IMR-90 (cell line): ENCODE results near the gene PLXNA1. TPM values are rescaled to one million over a fixed set of nuclear protein-coding genes. Genes with fewer than 3 reads are reported as not detected.

ENCODE experiments used
- ATAC-seq: fragments of 200-7000 bp; cut with Tn5 transposase; 2 replicates; pipeline ENCODE4 v1.9.1; 2020; ENCODE audit warnings: low read depth, mild to moderate bottlenecking, moderate library complexity
- BruUV-seq: library from RNA; stranded (reverse); fragments of 400-500 nt; replicated peaks from 2 replicates; lab custom pipeline; 2021; lab: Mats Ljungman, UMichigan
- CTCF ChIA-PET: fragments of 300-600 bp; formaldehyde crosslinking; extraction: SDS; loops from one replicate; lab custom pipeline; 2021; ENCODE audit warnings: antibody characterized with exemption; lab: Yijun Ruan, JAX
- POLR2A ChIA-PET: fragments of 300-600 bp; sonication (Branson Sonifier 250); formaldehyde crosslinking; loops from one replicate; lab custom pipeline; 2022; ENCODE audit warnings: antibody characterized with exemption; ENCODE audit not compliant: unreplicated experiment; lab: Charles Lee
- DNase-seq: peaks from one replicate; pipeline ENCODE4 v3.0.0; 2013
- H2AFZ ChIP-seq: replicated peaks from 2 replicates; pipeline ENCODE3; 2013; ENCODE audit warnings: low read length, mild to moderate bottlenecking; ENCODE audit not compliant: poor library complexity
- H2AK5ac ChIP-seq: 2 replicates; pipeline ENCODE4 v1.6.1; 2013; ENCODE audit warnings: low read depth, low read length, inconsistent platforms
- H2AK9ac ChIP-seq: replicated peaks from 2 replicates; pipeline ENCODE3; 2013; ENCODE audit warnings: mild to moderate bottlenecking, low read depth, low read length, moderate library complexity; ENCODE audit not compliant: poor library complexity
- H2BK120ac ChIP-seq: 2 replicates; pipeline ENCODE4 v1.6.1; 2013; ENCODE audit warnings: low read depth, low read length, inconsistent platforms
- H2BK15ac ChIP-seq: 3 replicates; pipeline ENCODE4 v1.6.1; 2013; ENCODE audit warnings: low read depth, low read length, inconsistent platforms
- H2BK20ac ChIP-seq: 2 replicates; pipeline ENCODE4 v1.6.1; 2013; ENCODE audit warnings: low read depth, mild to moderate bottlenecking, inconsistent platforms, low read length, moderate library complexity
- H2BK5ac ChIP-seq: 2 replicates; pipeline ENCODE4 v1.6.1; 2013; ENCODE audit warnings: mild to moderate bottlenecking, low read depth, low read length, inconsistent platforms; ENCODE audit not compliant: poor library complexity, severe bottlenecking
- H3K14ac ChIP-seq: replicated peaks from 2 replicates; pipeline ENCODE4 v1.6.1; 2013; ENCODE audit warnings: low read depth, low read length, inconsistent platforms
- H3K18ac ChIP-seq: 2 replicates; pipeline ENCODE4 v1.6.1; 2013; ENCODE audit warnings: low read depth, low read length, control low read depth
- H3K23ac ChIP-seq: 2 replicates; pipeline ENCODE4 v1.6.1; 2013; ENCODE audit warnings: low read depth, low read length, inconsistent platforms
- H3K27ac ChIP-seq: 2 replicates; pipeline ENCODE4 v1.5.1; 2013; ENCODE audit warnings: mild to moderate bottlenecking, control low read depth, low read length; ENCODE audit not compliant: insufficient read depth
- H3K27me3 ChIP-seq: 2 replicates; pipeline ENCODE4 v1.6.1; 2013; ENCODE audit warnings: low read length; ENCODE audit not compliant: control insufficient read depth, insufficient read depth
- H3K36me3 ChIP-seq: 2 replicates; pipeline ENCODE4 v1.6.1; 2013; ENCODE audit warnings: low read length, mixed read lengths; ENCODE audit not compliant: control insufficient read depth, insufficient read depth
- H3K4ac ChIP-seq: 2 replicates; pipeline ENCODE4 v1.6.1; 2013; ENCODE audit warnings: low read depth, low read length, inconsistent platforms
- H3K4me1 ChIP-seq: 2 replicates; pipeline ENCODE4 v1.6.1; 2013; ENCODE audit warnings: low read length, mixed read lengths; ENCODE audit not compliant: control insufficient read depth, insufficient read depth
- H3K4me2 ChIP-seq: 2 replicates; pipeline ENCODE4 v1.6.1; 2013; ENCODE audit warnings: low read depth, mild to moderate bottlenecking, control low read depth, low read length, moderate library complexity
- H3K4me3 ChIP-seq: 2 replicates; pipeline ENCODE4 v1.5.1; 2013; ENCODE audit warnings: low read depth, mild to moderate bottlenecking, control low read depth, low read length, moderate library complexity; ENCODE audit not compliant: insufficient read depth
- H3K56ac ChIP-seq: 2 replicates; pipeline ENCODE4 v1.6.1; 2013; ENCODE audit warnings: low read length, inconsistent platforms; ENCODE audit not compliant: insufficient read depth; ENCODE audit errors: extremely low read depth
- H3K79me1 ChIP-seq, 2 experiments: 2 replicates each; pipeline ENCODE4 v1.6.1; 2013; ENCODE audit warnings: low read length in 2 of 2, inconsistent platforms in 1 of 2, low read depth in 1 of 2
- H3K9ac ChIP-seq: 2 replicates; pipeline ENCODE4 v1.6.1; 2013; ENCODE audit warnings: low read depth, low read length, control low read depth
- H3K9me1 ChIP-seq: 2 replicates; pipeline ENCODE4 v1.6.1; 2013; ENCODE audit warnings: low read length, inconsistent platforms; ENCODE audit not compliant: insufficient read depth
- H3K9me3 ChIP-seq: 2 replicates; pipeline ENCODE4 v1.6.1; 2013; ENCODE audit warnings: low read length; ENCODE audit not compliant: control insufficient read depth, insufficient read depth
- H4K20me1 ChIP-seq: 2 replicates; pipeline ENCODE4 v1.6.1; 2013; ENCODE audit warnings: low read length, inconsistent platforms; ENCODE audit not compliant: insufficient read depth
- H4K5ac ChIP-seq: 2 replicates; pipeline ENCODE4 v1.6.1; 2013; ENCODE audit warnings: mild to moderate bottlenecking, low read depth, low read length, control low read depth
- H4K8ac ChIP-seq, 2 experiments: 2 replicates each; pipeline ENCODE4 v1.6.1; 2013; ENCODE audit warnings: low read depth in 2 of 2, low read length in 2 of 2, control low read depth in 1 of 2, inconsistent platforms in 1 of 2
- H4K91ac ChIP-seq: 2 replicates; pipeline ENCODE4 v1.6.1; 2013; ENCODE audit warnings: low read depth, low read length, inconsistent platforms; ENCODE audit not compliant: insufficient read depth
- BHLHE40 ChIP-seq: fragments of 150-350 bp; IDR thresholded peaks from 2 replicates; pipeline ENCODE4 v1.6.1; 2016; ENCODE audit warnings: mild to moderate bottlenecking, low read depth, low read length
- CHD1 ChIP-seq: IDR thresholded peaks from 2 replicates; pipeline ENCODE4 v1.6.1; 2012; ENCODE audit warnings: low read depth, low read length, improper control_type of control experiment
- CTCF ChIP-seq: conservative IDR thresholded peaks from 2 replicates; pipeline ENCODE4 v1.5.1; 2012; ENCODE audit warnings: mild to moderate bottlenecking, low read depth, low read length, improper control_type of control experiment
- ELK1 ChIP-seq: fragments of 150-350 bp; IDR thresholded peaks from 2 replicates; pipeline ENCODE4 v1.6.1; 2016; ENCODE audit warnings: low read depth, mild to moderate bottlenecking, low read length, moderate library complexity, borderline replicate concordance
- FOS ChIP-seq: fragments of 150-350 bp; IDR thresholded peaks from 2 replicates; pipeline ENCODE4 v1.6.1; 2016; ENCODE audit warnings: low read depth, low read length
- MAZ ChIP-seq: IDR thresholded peaks from 2 replicates; pipeline ENCODE4 v1.6.1; 2012; ENCODE audit warnings: low read depth, mild to moderate bottlenecking, low read length, improper control_type of control experiment, moderate library complexity, borderline replicate concordance
- MXI1 ChIP-seq: IDR thresholded peaks from 2 replicates; pipeline ENCODE4 v1.6.1; 2012; ENCODE audit warnings: low read depth, mild to moderate bottlenecking, low read length, moderate library complexity, borderline replicate concordance
- POLR2A ChIP-seq: IDR thresholded peaks from 2 replicates; pipeline ENCODE4 v1.6.1; 2012; ENCODE audit warnings: mild to moderate bottlenecking, low read depth, low read length
- RAD21 ChIP-seq: IDR thresholded peaks from 2 replicates; pipeline ENCODE4 v1.6.1; 2012; ENCODE audit warnings: low read length, improper control_type of control experiment
- RCOR1 ChIP-seq: IDR thresholded peaks from 2 replicates; pipeline ENCODE4 v1.6.1; 2012; ENCODE audit warnings: mild to moderate bottlenecking, low read length, improper control_type of control experiment; ENCODE audit not compliant: insufficient replicate concordance
- SMC3 ChIP-seq: fragments of 150-350 bp; IDR thresholded peaks from 2 replicates; pipeline ENCODE4 v1.6.1; 2016; ENCODE audit warnings: low read depth, mild to moderate bottlenecking, antibody characterized with exemption, low read length, moderate library complexity
- WGBS, 2 experiments: methylation state at CpG; one replicate each; pipeline versions ENCODE4 v1.1.5 to v1.1.7; 2013; ENCODE audit warnings: missing lambda C conversion rate in 2 of 2; ENCODE audit not compliant: insufficient read length in 1 of 2; ENCODE audit errors: extremely low coverage in 2 of 2; 5-methylcytosine and 5-hydroxymethylcytosine counted together
- dilution Hi-C: fragments of 300-500 bp; cut with HindIII; formaldehyde crosslinking; loops from one replicate; pipeline ENCODE4 v1.14.3; 2018; ENCODE audit warnings: low sequenced_read_pairs; ENCODE audit not compliant: unreplicated experiment
- in situ Hi-C: fragments of 300-500 bp; cut with MboI; formaldehyde crosslinking; loops from 3 replicates; pipeline ENCODE4 v1.14.3; 2019; ENCODE audit warnings: low sequenced_read_pairs, inconsistent platforms, mixed read lengths
- intact Hi-C: fragments of 100-400 bp; cut with micrococcal nuclease; formaldehyde crosslinking; loops from 2 replicates; pipeline ENCODE4 v1.10.0; 2022
- polyA plus RNA-seq, 3 experiments: library from polyadenylated mRNA; depleted of rRNA; stranded (reverse); fragments of >200 nt; gene quantifications; 2 replicates each; pipeline ENCODE4 v1.2.3, GENCODE V29; 2012; ENCODE audit warnings: low replicate concordance in 1 of 3
- total RNA-seq: library from RNA; depleted of rRNA; stranded (reverse); fragments of >200 nt; gene quantifications from 2 replicates; pipeline ENCODE4 v1.2.3, GENCODE V29; 2012

The PLXNA1 gene
- total and polyA plus RNA-seq, 2 of the 4 experiments (the other 2 are of a cell fraction): 13.6 to 49.4 TPM

- peak overlapping the region; percentile 98 for H2BK5ac ChIP-seq
- intact Hi-C loops (loop anchor here (1.0 to 10.0 kb wide), 4 partner anchors 20 to 542 kb away; no protein-coding TSS in a partner anchor), in situ Hi-C loops (no loop called here), dilution Hi-C loops (no loop called here)
- ChIA-PET POLR2A (no interaction called here), CTCF (interaction anchor here (0.7 to 2.0 kb wide), 3 partner anchors 8 to 250 kb away, joined by 3 to 13 read pairs (median 3); no protein-coding TSS in a partner anchor)
- no peak overlapping the region for H3K4me3 ChIP-seq
- H4K91ac ChIP-seq: peak overlapping the region; percentile 100
- ATAC-seq: peak; percentile 92
- peaks cover 29% of the 10 kb centered on the region for H3K4me1 ChIP-seq
- H2AK5ac ChIP-seq: peak overlapping the region; percentile 98
- WGBS, 2 experiments: 40% methylated on average over 2 of the region's 26 CpGs; no CpG with 5 or more reads in 1 of the 2 experiments
- H3K36me3 ChIP-seq: peaks cover 17% of the 10 kb centered on the region
- H3K79me1 ChIP-seq: peaks cover 24 to 57% of the 10 kb centered on the region in 2 experiments
- DNase-seq: peak; percentile 89
- peak overlapping the region; percentile 96 for H3K23ac ChIP-seq
- peak overlapping the region; percentile 100 for H3K4ac ChIP-seq
- peaks cover 11% of the 10 kb centered on the region for H4K20me1 ChIP-seq
- H3K18ac ChIP-seq: peak overlapping the region; percentile 95
- no peaks in the 10 kb centered on the region for H3K27me3 ChIP-seq
- H3K9me1 ChIP-seq: peaks cover 20% of the 10 kb centered on the region
- H2BK15ac ChIP-seq: peak overlapping the region; percentile 99
- peak overlapping the region; percentile 78; the same call in 1 of the 2 replicates for H3K56ac ChIP-seq
- H3K4me2 ChIP-seq: peak overlapping the region; percentile 71
- peak overlapping the region; percentile 99 for H2BK120ac ChIP-seq
- peak overlapping the region; percentile 94 for H2BK20ac ChIP-seq
- H3K27ac ChIP-seq: peak overlapping the region; percentile 99
- TF ChIP-seq CHD1: no peak
- TF ChIP-seq MAZ: peak; percentile 89; the same call in 1 of the 2 replicates
- TF ChIP-seq ELK1: no peak
- no peak for TF ChIP-seq MXI1
- peak; percentile 64 for TF ChIP-seq SMC3
- TF ChIP-seq RCOR1: no peak
- peak; percentile 70 for TF ChIP-seq RAD21
- no peak for TF ChIP-seq FOS
- TF ChIP-seq CTCF: peak; percentile 69
- 0 out of 2 replicates have a peak, but pooled peaks have one; percentile 18 for TF ChIP-seq BHLHE40
- TF ChIP-seq POLR2A: 0 out of 2 replicates have a peak, but pooled peaks have one; percentile 49
- peak overlapping the region; percentile 99 for H2AK9ac ChIP-seq
- peak overlapping the region; percentile 96 for H3K9ac ChIP-seq
- H3K9me3 ChIP-seq: no peaks in the 10 kb centered on the region
- H4K8ac ChIP-seq: peak overlapping the region; percentile 99 to 100
- H4K5ac ChIP-seq: peak overlapping the region; percentile 99
- H2AFZ ChIP-seq: peak overlapping the region; percentile 93
- H3K14ac ChIP-seq: peak overlapping the region; percentile 99
- no TSS peak for BruUV-seq
These were observed 19.6 kb downstream of the PLXNA1 start for GRCh38 chr3:127002195-127003174.
